ENCODE measurements around the gene PTPRM.

The PTPRM gene

DNA sequence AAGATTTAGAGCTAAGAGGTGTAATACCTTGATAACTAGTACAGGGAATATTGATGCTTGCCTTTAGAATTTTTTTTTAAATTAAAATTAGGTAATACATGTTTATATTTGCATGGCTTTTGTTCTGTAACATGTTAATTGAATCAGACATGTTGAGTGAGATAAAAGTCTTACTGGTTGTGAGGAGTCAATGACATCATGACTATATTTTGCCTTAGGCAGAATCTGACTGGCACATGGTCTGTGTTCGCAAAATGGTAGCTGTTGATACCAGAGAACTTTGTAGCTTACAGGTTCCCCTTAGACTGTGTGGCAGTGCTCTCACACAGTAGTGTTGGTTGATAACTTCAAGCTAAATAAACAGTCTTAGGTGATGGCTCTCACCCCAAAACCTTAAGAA, 199.7 kb downstream of the PTPRM start:
- H3K9me3 ChIP-seq: no peaks in the 10 kb centered on the region; the same call in 1 of the 2 replicates
- H3K4me3 ChIP-seq: no peak overlapping the region
- H3K27me3 ChIP-seq (ENCODE audit: low read depth): no peaks in the 10 kb centered on the region
- DNase-seq (ENCODE audit: low spot score in 2 of 2): no peak
- no peaks in the 10 kb centered on the region for H3K4me1 ChIP-seq
- in situ Hi-C loops (cut with MboI; ENCODE audit: low sequenced_read_pairs): no loop called here
- no peaks in the 10 kb centered on the region for H3K36me3 ChIP-seq (replicated peaks)

DNA sequence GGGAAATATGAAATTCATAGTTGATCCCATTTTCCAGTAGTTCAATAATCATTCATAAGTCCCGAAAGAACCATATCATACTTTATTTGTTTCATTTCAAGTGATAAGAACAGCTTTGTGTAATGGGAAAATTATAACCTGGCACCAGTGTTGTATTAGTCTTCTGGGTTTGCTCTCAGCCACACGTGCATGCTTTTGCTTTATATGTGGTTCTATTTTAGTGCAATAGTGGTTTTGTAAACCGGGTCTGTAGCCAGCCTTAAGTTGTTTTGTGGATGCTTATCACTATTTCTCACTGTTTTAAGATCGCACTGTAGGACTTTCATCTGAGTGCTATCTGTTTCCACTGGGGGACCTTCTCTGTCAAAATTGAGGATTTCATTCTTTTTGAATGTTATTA, 203.8 kb downstream of the PTPRM start:
- no peaks in the 10 kb centered on the region for H3K4me1 ChIP-seq
- no peak for DNase-seq (ENCODE audit: low spot score in 2 of 2)
- in situ Hi-C loops (cut with MboI; ENCODE audit: low sequenced_read_pairs): no loop called here
- H3K4me3 ChIP-seq: no peak overlapping the region
- no peaks in the 10 kb centered on the region; the same call in 1 of the 2 replicates for H3K9me3 ChIP-seq
- H3K36me3 ChIP-seq (replicated peaks): no peaks in the 10 kb centered on the region
- H3K27me3 ChIP-seq (ENCODE audit: low read depth): no peaks in the 10 kb centered on the region

DNA sequence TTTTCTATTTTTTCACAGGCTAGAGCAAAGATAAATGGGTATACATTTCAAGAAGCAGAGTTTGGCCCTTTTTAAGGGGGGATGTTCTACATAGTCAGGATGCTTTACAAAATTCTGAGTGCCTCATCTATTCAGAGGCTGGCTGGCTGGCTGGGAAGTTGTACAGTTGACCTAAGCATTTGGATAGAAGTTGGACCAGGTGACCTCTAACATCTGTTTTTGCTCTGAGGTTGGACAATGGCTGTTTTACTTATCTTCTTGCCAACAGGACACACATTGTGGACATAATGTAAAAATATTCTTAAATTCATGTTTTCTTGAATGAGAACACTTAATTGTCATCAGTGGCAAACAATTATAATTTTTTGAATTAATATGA, 205.4 kb downstream of the PTPRM start:
- no peaks in the 10 kb centered on the region for H3K4me1 ChIP-seq
- H3K4me3 ChIP-seq: no peak overlapping the region
- no peaks in the 10 kb centered on the region for H3K36me3 ChIP-seq (replicated peaks)
- in situ Hi-C loops (cut with MboI; ENCODE audit: low sequenced_read_pairs): no loop called here
- H3K27me3 ChIP-seq (ENCODE audit: low read depth): no peaks in the 10 kb centered on the region
- no peaks in the 10 kb centered on the region; the same call in 1 of the 2 replicates for H3K9me3 ChIP-seq
- no peak for DNase-seq (ENCODE audit: low spot score in 2 of 2)

- no peaks in the 10 kb centered on the region; the same call in 1 of the 2 replicates for H3K9me3 ChIP-seq
- in situ Hi-C loops (cut with MboI; ENCODE audit: low sequenced_read_pairs): no loop called here
- no peaks in the 10 kb centered on the region for H3K36me3 ChIP-seq (replicated peaks)
- no peaks in the 10 kb centered on the region for H3K27me3 ChIP-seq (ENCODE audit: low read depth)
- H3K4me3 ChIP-seq: no peak overlapping the region
- no peaks in the 10 kb centered on the region for H3K4me1 ChIP-seq
- DNase-seq (ENCODE audit: low spot score in 2 of 2): no peak
Measured at GRCh38 chr18:7772951-7773350, 205.8 kb downstream of the PTPRM start.

GRCh38 chr18:7775128-7775527, 208.0 kb downstream of the PTPRM start:
- no peak for DNase-seq (ENCODE audit: low spot score in 2 of 2)
- no peak overlapping the region for H3K4me3 ChIP-seq
- H3K36me3 ChIP-seq (replicated peaks): no peaks in the 10 kb centered on the region
- no peaks in the 10 kb centered on the region for H3K27me3 ChIP-seq (ENCODE audit: low read depth)
- H3K9me3 ChIP-seq: no peaks in the 10 kb centered on the region; the same call in 1 of the 2 replicates
- no peaks in the 10 kb centered on the region for H3K4me1 ChIP-seq
- in situ Hi-C loops (cut with MboI; ENCODE audit: low sequenced_read_pairs): no loop called here

DNA sequence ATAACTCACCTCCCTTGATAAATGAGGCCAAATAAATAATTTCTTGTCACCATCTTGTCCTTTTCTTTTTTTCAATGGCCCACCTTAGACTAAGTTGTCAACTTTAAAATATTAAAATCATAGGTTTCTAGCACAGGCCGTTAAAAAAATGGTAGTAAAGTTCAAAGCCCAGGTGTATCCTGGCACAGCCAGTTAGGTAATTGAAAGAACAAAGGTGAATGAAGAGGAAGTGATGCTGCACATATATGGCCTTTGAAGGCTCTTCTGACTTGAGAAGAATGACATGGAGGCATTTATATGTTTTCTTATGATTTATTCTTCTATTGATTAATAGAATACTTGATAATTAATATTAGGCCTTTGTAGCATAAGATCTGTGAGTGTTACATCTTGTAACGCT, 208.7 kb downstream of the PTPRM start:
- in situ Hi-C loops (cut with MboI; ENCODE audit: low sequenced_read_pairs): no loop called here
- Histone ChIP-seq H3K4me3 (no peak overlapping the region), H3K36me3 (replicated peaks) (no peaks in the 10 kb centered on the region), H3K27me3 (ENCODE audit: low read depth) (no peaks in the 10 kb centered on the region), H3K4me1 (no peaks in the 10 kb centered on the region), H3K9me3 (no peaks in the 10 kb centered on the region; the same call in 1 of the 2 replicates)
- DNase-seq (ENCODE audit: low spot score in 2 of 2): no peak

DNA sequence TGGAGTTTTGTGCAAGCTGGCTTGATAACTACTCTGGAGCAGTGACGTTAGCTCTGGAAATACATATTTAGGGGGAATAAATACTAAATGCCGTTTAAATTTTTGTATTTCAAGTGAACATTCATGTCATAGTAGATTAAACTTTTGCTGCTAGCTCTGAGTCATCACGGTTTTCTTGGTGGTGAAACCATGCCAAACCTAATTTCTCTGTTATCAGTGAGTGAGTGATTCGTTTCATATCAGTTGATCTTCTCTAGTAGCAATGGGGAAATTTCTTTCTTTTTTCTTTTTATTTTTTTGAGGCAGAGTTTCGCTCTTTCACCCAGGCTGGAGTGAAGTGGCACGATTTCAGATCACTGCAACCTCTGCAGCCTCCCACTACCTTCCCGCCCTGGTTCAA, 211.1 kb downstream of the PTPRM start:
- no peak overlapping the region for H3K4me3 ChIP-seq
- H3K4me1 ChIP-seq: no peaks in the 10 kb centered on the region
- no peak for DNase-seq (ENCODE audit: low spot score in 2 of 2)
- in situ Hi-C loops (cut with MboI; ENCODE audit: low sequenced_read_pairs): no loop called here
- H3K36me3 ChIP-seq (replicated peaks): no peaks in the 10 kb centered on the region
- no peaks in the 10 kb centered on the region for H3K27me3 ChIP-seq (ENCODE audit: low read depth)
- no peaks in the 10 kb centered on the region for H3K9me3 ChIP-seq

DNA sequence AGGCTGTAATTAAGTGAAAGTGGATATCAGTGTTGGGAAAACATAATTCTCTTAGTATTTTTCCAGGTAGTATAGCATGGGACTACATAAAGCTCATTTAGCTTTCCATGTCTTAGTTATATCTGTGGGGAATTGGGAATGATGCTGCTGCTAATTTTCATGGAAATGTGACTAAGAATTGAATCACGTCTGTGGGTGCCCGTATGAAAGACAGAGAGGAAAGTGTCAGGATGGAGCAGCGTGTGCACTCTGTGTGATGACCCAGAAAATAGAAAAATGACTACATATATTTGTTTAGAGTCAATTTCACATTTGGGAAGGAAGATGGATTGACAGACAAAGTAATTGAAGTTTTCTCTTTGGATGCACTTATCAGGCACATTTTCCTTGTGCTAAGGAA, 212.1 kb downstream of the PTPRM start:
- H3K4me1 ChIP-seq: no peaks in the 10 kb centered on the region
- no peaks in the 10 kb centered on the region for H3K36me3 ChIP-seq (replicated peaks)
- in situ Hi-C loops (cut with MboI; ENCODE audit: low sequenced_read_pairs): no loop called here
- no peaks in the 10 kb centered on the region for H3K9me3 ChIP-seq
- no peaks in the 10 kb centered on the region for H3K27me3 ChIP-seq (ENCODE audit: low read depth)
- no peak overlapping the region for H3K4me3 ChIP-seq
- no peak for DNase-seq (ENCODE audit: low spot score in 2 of 2)

- in situ Hi-C loops (cut with MboI; ENCODE audit: low sequenced_read_pairs): no loop called here
- Histone ChIP-seq H3K4me3 (no peak overlapping the region), H3K27me3 (ENCODE audit: low read depth) (no peaks in the 10 kb centered on the region), H3K9me3 (no peaks in the 10 kb centered on the region), H3K36me3 (replicated peaks) (no peaks in the 10 kb centered on the region), H3K4me1 (no peaks in the 10 kb centered on the region)
- DNase-seq (ENCODE audit: low spot score in 2 of 2): no peak
Measured at GRCh38 chr18:7784171-7784570, 217.1 kb downstream of the PTPRM start.

DNA sequence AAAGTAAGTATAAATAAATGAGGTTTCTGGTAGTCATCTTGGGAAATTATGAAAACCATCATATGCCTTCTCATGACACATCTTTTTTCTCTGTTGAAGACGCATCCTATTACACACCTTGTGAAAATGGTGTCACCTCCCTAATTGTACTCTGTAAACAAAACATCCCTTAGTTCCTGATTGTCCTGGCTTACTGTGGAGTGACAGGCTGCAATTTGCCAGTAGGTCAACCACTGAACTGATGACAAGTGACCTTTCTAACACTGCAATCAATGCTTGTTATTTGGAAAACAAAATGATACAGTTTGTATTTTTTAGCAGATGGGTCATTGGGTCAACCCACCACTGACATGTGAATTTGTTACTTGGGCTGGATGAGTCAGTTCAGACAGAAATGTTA, 219.5 kb downstream of the PTPRM start:
- no peak overlapping the region for H3K4me3 ChIP-seq
- no peaks in the 10 kb centered on the region for H3K4me1 ChIP-seq
- in situ Hi-C loops (cut with MboI; ENCODE audit: low sequenced_read_pairs): no loop called here
- no peaks in the 10 kb centered on the region for H3K27me3 ChIP-seq (ENCODE audit: low read depth)
- no peaks in the 10 kb centered on the region for H3K9me3 ChIP-seq
- no peak for DNase-seq (ENCODE audit: low spot score in 2 of 2)
- no peaks in the 10 kb centered on the region for H3K36me3 ChIP-seq (replicated peaks)

DNA sequence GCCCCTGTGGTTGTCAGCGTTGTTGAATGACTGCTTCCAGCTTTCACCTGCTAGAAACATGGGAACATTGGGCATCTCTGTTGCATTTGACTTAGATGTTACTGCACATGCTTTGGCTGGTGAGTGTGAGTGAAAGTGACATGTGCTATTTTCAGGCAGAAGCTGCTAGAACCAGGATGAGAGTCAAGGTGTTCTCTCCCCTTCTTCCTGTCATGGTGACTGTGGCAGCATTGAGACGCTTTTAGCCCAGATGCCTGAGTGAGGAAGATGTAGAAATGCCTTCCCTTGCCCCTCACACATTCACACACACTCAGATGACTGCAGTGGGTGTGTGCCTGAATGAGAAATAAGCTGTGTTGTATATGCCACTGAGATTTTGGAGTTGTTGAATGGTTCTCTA, 220.2 kb downstream of the PTPRM start:
- Histone ChIP-seq H3K4me3 (no peak overlapping the region), H3K4me1 (no peaks in the 10 kb centered on the region), H3K27me3 (ENCODE audit: low read depth) (no peaks in the 10 kb centered on the region), H3K36me3 (replicated peaks) (no peaks in the 10 kb centered on the region), H3K9me3 (no peaks in the 10 kb centered on the region)
- no peak for DNase-seq (ENCODE audit: low spot score in 2 of 2)
- in situ Hi-C loops (cut with MboI; ENCODE audit: low sequenced_read_pairs): no loop called here

DNA sequence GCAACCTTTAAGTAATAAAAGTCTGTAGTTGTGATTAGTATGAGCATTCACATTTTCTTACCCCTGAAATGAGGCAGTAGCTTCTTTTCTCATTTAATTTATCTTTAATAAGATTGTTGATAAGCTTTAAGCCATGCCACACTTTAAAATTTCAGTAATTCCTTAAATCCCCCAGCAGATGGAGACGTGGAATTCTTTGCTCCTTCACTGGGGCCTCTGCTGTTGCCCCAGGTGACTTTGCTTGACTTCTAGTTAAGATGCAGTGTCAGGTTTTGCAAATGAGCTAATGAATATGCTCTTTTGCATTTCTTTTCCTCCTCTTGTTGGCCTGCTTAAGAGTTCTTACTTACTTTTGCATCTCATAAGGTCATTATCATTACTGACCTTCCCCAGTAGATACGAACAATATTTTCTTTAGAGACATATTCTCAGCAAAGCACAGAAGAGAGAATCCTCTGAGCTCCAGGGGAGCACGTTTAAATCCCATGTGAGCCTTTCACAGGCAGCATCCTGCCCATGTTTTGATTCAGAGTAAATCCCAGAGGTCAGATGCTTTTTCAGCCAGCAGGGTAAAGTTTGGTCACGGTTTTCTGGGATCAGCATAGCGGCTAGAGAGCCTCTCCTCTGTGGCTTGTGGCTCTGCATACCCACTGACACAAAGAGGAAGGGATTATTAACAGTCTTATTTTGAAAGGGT, 222.9 kb downstream of the PTPRM start:
- Histone ChIP-seq H3K36me3 (replicated peaks) (no peaks in the 10 kb centered on the region), H3K9me3 (no peaks in the 10 kb centered on the region), H3K27me3 (ENCODE audit: low read depth) (no peaks in the 10 kb centered on the region), H3K4me1 (no peaks in the 10 kb centered on the region), H3K4me3 (no peak overlapping the region)
- in situ Hi-C loops (cut with MboI; ENCODE audit: low sequenced_read_pairs): no loop called here
- DNase-seq (ENCODE audit: low spot score in 2 of 2): no peak

- DNase-seq (ENCODE audit: low spot score in 2 of 2): no peak
- in situ Hi-C loops (cut with MboI; ENCODE audit: low sequenced_read_pairs): no loop called here
- H3K9me3 ChIP-seq: peaks cover 3% of the 10 kb centered on the region; the same call in 1 of the 2 replicates
- no peak overlapping the region for H3K4me3 ChIP-seq
- no peaks in the 10 kb centered on the region for H3K27me3 ChIP-seq (ENCODE audit: low read depth)
- H3K4me1 ChIP-seq: no peaks in the 10 kb centered on the region
- no peaks in the 10 kb centered on the region for H3K36me3 ChIP-seq (replicated peaks)
Measured at GRCh38 chr18:7793100-7793499, 226.0 kb downstream of the PTPRM start.

DNA sequence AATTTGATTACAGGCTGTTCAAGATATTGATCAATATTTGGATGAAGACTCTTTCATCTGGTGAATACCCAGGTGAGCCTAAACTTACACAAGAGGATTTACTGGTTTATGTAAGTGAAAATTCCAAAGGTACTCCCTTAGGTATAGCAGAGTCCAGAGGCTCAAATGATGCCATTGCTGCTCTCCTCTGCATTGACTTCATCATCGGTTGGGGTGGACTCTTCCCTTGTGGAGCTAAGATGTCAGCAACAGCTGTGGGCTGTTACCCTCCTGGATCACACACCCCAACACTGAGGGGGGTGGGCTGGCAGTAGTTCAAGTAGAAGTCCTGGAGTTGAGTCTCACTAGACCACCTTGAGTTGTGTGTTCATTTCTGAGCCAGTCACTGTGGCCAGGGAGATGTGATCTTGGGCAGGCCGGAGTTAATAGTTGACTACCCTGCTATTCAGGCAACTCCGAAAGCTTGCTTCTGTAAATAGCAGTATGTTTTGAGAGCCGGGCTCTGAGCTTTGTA, 236.9 kb downstream of the PTPRM start:
- H3K27me3 ChIP-seq (ENCODE audit: low read depth): no peaks in the 10 kb centered on the region
- H3K4me1 ChIP-seq: no peaks in the 10 kb centered on the region
- H3K36me3 ChIP-seq (replicated peaks): no peaks in the 10 kb centered on the region
- H3K9me3 ChIP-seq: no peaks in the 10 kb centered on the region; the same call in 1 of the 2 replicates
- DNase-seq (ENCODE audit: low spot score in 2 of 2): no peak
- no peak overlapping the region for H3K4me3 ChIP-seq
- in situ Hi-C loops (cut with MboI; ENCODE audit: low sequenced_read_pairs): no loop called here

DNA sequence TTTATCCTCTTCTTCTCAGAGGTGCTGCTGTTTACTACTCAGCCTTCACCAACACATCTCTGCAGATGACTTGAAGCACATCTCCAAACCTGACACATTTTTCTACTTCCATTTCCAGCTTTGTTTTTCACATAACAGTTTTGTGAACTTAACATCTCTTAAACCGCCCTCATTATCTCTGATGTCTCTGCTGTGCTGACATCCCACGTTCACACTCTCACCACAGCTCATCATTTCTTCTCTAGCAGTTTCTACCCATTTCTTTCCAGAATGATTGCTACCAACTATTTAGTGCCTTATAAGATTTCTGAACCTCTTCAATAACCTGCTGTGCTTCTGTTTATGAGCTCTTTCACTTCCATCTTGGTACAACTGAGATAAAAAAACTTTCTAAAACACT, 238.0 kb downstream of the PTPRM start:
- Histone ChIP-seq H3K4me1 (no peaks in the 10 kb centered on the region), H3K27me3 (ENCODE audit: low read depth) (no peaks in the 10 kb centered on the region), H3K4me3 (no peak overlapping the region), H3K36me3 (replicated peaks) (no peaks in the 10 kb centered on the region), H3K9me3 (no peaks in the 10 kb centered on the region; the same call in 1 of the 2 replicates)
- in situ Hi-C loops (cut with MboI; ENCODE audit: low sequenced_read_pairs): no loop called here
- no peak for DNase-seq (ENCODE audit: low spot score in 2 of 2)

Data from HAP-1 (cell line).